ENCODE data around the gene GATM.

DNA sequence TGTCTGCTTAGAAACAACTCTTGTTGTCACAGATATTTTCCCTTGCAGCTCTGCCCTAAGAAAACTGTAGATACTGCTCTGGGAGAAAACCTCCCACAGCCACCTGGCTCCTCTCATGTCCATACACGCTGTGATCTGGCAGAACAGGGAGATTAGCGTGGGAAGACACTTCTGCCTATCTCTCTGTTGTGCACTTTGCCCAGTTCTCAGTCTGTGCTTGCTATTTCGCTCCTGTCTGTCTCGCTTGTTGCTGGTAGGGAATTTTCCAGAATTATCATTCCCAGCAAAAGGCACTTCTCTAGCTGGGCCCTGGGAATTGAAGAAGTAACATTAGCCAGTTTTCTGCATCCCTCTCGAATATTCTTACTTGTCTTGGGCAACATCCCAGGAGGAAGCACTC lies 8.1 kb upstream of the GATM start:
- TF ChIP-seq ZNF384 (IDR thresholded peaks at IDR 0.05) (no peak), ARNT (IDR thresholded peaks at IDR 0.05) (no peak), CTBP1 (IDR thresholded peaks at IDR 0.05; ENCODE audit: borderline replicate concordance) (no peak), L3MBTL2 (conservative IDR thresholded peaks at IDR 0.05) (no peak), SP1 (IDR thresholded peaks at IDR 0.05) (no peak), NFRKB (IDR thresholded peaks at IDR 0.05) (no peak)
- TF ChIP-seq, protein P1, sequence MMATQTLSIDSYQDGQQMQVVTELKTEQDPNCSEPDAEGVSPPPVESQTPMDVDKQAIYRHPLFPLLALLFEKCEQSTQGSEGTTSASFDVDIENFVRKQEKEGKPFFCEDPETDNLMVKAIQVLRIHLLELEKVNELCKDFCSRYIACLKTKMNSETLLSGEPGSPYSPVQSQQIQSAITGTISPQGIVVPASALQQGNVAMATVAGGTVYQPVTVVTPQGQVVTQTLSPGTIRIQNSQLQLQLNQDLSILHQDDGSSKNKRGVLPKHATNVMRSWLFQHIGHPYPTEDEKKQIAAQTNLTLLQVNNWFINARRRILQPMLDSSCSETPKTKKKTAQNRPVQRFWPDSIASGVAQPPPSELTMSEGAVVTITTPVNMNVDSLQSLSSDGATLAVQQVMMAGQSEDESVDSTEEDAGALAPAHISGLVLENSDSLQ (IDR thresholded peaks at IDR 0.05): no peak

All from HEK293T (cell line).